HTR-8/SVneo (cell line): ENCODE measurements around the gene CSRP1.
"Not testable (repeated sequence)": the region's sequence is repeated elsewhere in the genome, so short reads cannot be mapped to it uniquely, and the experiment has no call there.

Experiments used
- DNase-seq: peaks from one replicate; pipeline ENCODE4 v3.0.0; 2011; ENCODE audit warnings: low spot score, mixed read lengths; ENCODE audit not compliant: insufficient read length
- FAIRE-seq: peaks from 2 replicates; lab custom pipeline; 2011; peaks lifted over from hg19 to GRCh38; lab: Jason Lieb, UNC

The CSRP1 gene

DNA sequence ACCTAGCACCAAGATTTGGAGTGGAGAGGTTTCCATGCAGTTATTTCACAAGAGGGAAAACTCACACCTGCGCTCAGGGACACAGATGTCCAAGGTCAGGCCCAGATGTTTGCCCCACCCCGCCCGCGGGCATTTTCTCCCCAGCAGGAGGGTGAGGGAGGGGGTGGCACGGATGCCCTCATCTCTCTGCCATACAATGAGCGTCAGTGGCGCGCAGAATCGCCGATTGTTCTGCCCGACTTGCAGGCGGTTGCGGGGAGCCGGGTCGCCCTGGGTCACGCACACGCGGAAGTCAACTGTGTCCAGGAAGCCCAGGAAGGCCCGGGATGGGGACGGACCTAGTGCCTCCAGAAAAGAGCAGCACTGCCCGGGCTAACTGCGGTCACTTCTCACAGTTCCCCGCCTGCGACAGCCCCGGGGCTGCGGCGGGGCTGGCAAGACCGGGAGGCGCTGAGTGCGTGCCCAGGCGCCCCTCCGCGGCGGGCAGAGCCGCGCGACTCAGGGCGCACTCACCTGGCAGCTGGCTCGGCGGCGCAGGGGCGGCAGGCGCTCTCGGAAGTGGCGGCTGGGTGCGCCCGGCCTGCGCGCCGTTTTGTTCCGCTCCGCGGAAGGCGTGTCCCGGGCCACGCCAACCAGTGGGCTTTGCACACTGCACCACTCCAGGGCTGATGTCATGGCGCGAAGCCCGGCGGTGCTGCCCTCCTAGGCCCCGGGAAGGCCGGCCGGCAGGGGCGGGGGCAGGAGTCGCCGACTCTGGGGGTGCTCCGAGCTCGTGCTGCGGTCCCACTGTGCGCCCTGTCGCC is at the start of gene CSRP1:
TSS of gene CSRP1 (minus strand) at position 567 of the 803 bp plus-strand sequence. CDS start 10,820 bp downstream, outside the sequence.
- DNase-seq, result peak; percentile 93

DNA sequence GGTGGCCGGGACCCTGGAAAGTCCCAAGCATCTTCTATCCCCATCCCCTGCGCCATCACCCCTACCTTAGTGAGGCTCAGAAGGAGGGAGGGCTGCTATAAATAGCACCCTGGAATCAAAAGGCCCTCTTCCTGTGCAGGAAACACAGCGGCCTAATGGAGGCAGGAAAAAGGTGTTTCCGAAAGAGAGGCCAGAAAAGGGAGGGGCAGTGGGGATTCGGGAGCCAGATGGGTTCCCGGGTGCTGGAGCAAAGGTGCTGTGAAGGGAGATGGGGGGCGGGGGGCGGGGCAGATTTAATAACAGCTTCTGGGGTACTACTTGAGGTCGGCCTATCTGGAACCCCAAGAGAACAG is 48.6 kb upstream of the CSRP1 start:
- DNase-seq (no peak), FAIRE-seq (no peak)

More for the DNA sequence above, at the start of gene CSRP1:
- peak; percentile 66 for FAIRE-seq

DNA sequence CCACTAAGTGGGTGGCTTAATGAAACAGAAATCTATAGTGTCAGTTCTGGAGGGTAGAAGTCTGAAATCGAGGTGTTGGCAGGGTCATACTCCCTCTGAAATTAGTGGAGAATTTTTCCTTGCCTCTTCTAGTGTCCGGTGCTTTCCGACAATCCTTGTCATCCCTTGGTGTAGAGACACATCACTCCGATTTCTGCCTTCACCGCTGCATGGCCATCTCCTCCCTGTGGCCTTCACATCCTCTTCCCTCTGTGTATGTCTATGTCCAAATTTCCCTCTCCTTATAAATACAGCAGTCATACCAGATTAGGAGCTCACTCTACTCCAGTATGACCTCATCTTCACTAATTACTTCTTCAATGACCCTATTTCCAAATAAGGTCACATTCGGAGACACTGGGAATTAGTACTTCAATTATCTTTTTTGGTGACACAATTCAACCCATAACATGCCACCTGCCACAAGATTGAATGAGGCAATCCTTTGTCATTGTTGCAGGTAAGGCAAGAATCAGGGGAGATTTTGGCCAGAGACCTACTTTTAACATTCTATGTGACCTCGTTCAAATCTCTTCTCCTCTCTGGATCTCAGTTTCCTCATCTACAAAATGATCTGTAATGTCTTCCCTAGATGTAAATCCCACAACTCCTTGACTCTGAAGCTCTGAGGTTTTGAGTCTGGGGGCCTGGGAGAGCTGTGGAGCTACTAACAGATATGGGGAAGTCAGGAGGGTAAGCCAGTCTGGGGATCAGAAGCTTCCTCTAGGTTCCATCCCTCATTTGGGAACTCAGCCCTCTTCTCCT is 48.1 kb upstream of the CSRP1 start:
- FAIRE-seq (no peak), DNase-seq (no peak)

DNA sequence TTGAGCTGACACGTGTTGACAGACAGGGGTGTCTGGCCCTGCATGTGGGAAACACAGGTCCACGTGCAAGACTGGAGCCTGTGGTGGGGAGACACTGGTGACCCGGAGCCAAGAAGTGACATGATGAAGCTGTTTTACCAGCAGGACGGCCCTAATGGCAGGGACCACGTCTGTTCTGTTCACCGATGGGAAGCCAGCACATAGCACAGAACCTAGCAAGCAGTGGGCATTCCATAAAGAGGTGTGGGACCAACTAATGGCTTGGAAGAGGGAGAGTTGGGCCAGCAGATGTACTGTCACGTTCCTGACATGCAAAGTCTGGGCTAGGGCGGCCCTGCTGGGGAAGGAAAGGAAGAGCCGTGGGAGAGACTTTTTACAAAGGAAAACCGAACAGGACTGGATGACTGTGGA is 47.3 kb upstream of the CSRP1 start:
- no peak for DNase-seq
- FAIRE-seq, result no peak

DNA sequence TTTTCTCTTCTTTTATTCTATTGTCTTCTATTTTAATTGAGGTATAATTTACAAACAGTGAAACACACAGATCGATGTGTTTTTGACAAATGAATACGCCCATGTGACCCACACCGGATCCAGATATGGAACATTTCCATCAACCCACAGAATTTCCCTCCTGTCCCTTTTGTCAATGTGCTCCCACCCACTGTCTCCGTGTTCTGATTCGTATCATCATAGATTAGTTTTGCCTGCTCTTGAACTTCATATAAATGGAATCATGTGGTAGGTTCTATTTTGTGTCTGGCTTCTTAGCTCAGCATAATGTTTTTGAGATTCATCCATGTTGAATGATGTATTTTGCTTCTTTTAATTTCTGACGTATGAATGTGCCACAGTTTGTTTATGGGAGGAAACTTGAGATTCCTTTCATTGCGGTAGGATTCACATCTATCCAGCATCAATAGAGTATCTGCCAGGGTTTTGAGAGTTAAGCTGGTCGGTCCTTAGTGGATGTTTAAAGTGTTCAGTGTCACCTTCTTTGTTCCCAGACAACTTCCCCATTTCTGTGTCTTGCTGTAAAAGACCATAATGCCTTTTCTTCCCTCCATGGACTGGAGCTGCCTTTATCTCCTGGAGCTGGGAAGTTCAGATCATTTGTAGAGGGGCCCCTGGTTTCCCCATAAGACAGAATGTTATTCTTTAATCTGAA is 46.7 kb upstream of the CSRP1 start:
- no peak for DNase-seq
- peak; percentile 68 for FAIRE-seq

DNA sequence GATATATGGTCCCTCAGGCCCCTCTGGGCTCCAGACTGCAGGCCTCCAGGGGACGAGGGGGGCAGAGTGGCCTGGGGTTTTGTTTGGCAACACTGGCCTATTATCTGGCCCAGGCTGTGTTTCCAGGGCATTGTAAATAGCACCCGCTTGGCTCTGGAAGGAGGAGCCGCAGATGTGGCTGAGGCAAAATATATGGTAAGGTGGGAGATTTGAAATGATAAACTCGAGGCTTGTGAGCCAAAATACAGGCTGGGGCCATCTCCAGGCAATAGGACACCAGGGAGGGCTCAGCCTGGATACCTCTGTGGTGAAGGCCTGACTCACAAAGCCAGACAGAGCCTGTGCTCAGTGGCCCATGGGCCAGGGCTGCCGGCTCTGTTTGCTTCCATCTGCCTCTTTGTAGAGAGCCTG is 46.0 kb upstream of the CSRP1 start:
- DNase-seq (no peak), FAIRE-seq (no peak)

DNA sequence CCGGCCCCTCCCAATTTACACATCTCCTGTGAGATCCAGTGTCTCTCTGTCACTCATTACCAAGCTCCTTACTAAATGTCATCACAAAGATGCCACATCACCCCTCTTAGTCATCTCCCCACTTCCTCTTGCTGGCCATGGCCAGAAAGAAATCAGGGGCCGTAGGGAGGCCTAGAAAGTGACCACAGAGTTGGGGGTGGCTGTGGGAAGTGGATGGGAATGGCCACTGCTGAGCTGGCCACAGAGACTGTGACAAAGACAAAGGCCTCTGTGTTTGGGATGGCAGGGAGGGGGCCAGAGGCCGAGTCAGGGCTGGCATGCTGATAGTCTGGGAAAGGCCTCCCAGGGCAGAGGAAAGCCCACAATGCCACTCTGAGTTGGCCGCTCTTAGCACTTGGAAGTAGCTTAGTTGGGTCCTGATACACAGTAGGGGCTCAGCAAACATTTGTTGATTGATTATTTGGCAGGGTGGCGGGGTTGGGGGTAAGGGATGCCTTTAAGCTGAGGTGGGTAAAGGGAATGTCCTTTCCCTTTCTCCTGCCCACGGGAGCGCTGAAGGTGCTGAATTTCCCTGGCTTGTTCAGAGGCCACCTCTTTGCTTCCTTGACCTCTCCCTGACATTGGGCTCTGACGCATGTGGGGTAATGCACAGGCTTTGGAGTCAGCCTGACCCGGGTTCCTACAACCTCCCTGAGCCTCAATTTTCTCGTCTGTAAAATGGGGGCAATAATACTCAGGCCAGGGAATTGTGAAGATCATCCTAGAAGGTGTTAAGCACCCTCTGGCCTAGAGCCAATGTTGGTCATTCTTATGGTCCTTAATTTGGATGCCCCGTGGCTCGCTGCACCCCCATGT is 45.2 kb upstream of the CSRP1 start:
- FAIRE-seq (peak; percentile 4), DNase-seq (no peak)

DNA sequence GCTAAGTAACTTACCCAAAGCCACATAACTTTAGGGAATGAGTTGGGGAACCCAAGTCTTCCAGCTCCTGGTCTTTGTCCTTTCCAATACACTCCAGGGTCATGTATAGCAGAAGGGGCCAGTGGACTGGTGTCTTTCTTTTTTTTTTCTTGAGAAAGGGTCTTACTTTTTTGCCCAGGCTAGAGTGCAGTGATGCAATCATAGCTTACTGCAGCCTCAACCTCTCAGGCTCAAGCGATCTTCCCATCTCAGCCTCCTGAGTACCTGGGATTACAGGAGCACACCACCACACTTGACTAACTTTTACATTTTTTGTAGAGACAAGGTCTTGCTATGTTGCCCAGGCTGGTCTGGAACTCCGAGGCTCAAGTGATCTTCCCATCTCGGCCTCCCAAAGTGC is 44.2 kb upstream of the CSRP1 start:
- no peak for FAIRE-seq
- DNase-seq, result no peak

DNA sequence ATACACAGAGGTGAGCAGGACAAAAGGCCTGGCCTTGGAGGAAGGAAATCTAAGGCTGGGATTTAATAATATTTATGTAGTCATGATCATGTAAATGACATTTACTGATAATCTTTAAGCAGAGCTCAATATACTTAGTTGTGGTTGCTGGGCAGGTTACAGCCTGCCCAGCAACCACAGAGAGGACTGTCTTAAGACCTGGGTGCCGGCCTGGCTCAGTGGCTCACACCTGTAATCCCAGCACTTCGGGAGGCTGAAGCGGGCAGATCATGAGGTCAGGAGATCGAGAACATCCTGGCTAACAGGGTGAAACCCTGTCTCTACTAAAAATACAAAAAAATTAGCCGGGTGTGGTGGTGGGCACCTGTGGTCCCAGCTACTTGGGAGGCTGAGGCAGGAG is 42.6 kb upstream of the CSRP1 start:
- FAIRE-seq, result not testable (repeated sequence)

DNA sequence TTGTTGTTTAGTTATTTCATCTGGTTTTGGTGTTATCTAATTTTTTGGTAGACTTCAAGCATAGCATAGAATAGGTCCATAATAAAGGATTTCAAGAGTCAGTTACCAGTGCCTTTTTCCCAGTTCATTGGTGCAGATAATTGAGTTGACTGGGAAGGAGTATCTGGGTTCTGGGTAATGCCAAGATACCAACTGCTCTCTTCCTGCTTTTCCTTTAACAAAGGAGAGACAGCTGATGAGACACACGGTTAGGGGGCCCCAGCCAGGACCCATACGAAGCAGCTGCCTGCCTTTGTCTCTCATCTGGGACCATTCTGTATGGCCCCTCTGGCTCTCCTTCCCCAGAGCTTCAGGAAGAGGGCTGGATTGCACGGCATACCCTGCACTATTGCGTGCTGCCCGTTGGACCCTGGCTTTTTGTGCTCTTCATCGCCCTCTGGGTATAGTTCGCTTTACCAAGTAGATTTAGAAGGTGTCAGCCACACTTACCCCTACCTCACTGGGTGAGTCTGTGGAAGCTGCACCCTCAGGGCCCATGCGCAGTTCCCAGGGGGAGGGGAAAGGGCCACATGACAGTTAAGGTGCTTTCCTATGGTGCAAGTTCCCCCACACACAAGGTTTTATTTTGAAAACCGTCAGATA is 39.0 kb upstream of the CSRP1 start:
- DNase-seq, result no peak
- no peak for FAIRE-seq

More for the DNA sequence above, 42.6 kb upstream of the CSRP1 start:
- DNase-seq, result not testable (repeated sequence)

DNA sequence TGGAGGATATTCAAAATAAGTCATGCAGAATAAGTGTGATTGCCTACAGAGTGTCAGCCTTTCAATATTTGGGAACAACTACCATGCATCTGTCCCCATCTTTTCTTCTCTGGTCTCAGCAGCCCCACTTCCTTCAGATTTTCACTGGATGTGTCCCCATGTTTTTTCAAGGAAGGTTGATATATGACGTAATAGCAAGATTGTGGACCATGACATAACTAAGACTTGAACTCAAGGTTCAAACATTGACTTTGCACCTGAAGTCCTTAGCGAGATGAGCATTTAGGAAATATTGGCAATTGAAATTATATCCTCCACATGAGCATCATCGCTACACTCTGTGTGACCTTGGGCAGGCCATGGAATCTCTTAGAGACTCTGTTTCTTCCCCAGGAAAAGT is 37.8 kb upstream of the CSRP1 start:
- DNase-seq, result no peak
- no peak for FAIRE-seq

DNA sequence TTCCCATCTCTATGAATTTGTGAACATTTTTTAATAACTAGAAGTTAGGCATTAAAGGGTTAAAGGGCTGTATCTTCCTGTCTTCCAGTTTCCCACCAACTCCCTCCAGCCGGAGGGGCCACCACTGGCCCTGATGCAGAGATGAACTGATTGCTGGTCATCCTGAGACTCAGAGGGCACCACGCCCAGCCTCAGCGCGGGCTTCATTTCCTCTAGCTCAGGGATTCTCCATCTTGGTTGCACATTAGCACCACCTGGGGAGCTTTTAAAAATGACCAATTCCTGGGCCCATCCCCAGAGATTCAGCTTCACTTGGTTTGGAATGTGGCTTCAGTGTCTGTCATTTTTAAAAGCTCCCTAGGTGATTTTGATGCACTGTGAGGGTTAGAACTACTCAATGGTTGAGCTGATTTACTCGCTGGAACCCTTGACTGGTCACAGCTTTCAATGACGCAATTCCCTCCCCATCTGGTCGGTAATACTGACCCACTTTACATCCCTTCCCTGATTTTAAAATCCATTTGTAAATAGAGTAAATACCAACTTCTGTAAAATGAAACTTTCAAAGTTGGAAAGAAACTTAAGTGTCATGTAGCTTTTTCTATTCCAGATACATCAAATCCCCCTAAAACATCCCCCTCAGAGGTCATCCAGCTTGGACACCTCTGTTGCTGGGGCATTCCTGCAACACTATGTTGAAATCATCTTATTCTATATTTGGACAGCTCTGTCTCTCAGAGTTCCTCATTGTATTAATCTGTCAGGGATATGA is 37.1 kb upstream of the CSRP1 start:
- DNase-seq (no peak), FAIRE-seq (no peak)

DNA sequence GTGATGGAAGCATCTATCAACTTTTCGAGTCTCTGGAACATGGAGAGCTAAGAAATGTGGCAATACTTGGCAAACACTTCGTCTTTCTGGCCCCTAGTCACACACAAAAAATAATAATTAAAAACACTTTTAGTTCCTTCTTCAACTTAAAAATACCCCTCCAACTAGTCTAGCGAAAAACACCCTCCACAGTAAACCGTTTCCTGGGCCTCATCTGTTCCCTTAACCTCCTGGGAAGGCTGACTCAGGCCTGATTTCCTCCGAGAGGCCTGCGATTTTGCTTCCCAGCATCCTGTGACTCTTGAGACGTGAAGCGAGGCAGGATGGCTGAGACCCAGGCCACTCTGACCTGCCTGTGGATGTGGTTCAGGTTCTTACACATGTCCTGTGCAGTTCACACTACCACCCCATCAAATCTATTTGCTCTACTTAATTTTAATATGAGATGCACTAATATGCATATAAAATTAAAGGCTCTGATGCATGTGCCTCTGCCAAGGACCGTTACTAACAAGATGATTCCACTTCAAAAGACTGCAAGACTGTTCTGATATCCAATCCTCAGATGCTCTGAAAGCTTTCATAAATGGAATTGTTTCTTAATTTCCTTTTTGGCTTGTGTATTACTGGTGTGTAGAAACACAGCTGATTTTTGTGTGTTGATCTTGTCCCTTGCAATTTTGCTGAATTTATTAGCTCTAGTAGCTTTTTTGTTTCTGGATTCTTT is 35.5 kb upstream of the CSRP1 start:
- DNase-seq (no peak), FAIRE-seq (no peak)

DNA sequence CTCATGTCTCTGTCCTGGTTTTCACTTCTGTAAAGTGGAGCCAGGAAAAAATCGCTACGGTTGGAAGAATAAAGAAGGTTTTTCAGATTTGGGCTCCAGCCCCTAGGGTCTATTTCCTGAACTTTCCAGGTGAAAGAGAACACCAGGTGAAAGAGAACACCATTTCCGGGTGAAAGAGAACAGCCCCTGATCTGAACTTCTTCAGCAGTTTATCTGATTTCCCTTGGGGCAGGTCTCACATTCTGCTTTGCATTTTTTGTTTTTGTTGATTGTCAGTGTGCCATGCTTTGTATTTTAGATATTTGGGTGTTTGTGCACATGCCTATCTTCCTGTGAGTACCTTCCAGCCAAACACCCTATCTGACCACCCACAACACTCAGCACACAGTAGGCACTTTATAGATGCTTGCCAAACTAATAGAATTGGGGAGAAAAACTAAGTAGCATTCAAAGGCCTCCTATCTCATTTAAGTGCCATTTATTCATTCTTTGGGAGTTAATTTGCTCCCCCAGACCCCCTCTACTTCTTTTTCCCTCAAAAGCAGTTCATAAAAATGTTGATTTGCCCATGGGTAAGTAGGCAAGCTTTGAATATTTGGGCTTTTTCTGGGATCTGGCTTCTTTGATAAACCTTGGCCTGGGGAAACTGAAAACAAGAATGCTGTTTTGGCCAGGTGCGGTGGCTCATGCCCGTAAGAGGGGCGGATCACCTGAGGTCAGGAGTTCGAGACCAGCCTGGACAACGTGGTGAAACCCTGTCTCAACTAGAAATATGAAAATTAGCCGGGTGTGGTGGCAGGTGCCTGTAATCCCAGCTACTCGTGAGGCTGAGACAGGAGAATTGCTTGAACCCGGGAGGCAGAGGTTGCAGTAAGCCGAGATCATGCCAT is 34.2 kb upstream of the CSRP1 start:
- no peak for DNase-seq
- FAIRE-seq, result no peak

DNA sequence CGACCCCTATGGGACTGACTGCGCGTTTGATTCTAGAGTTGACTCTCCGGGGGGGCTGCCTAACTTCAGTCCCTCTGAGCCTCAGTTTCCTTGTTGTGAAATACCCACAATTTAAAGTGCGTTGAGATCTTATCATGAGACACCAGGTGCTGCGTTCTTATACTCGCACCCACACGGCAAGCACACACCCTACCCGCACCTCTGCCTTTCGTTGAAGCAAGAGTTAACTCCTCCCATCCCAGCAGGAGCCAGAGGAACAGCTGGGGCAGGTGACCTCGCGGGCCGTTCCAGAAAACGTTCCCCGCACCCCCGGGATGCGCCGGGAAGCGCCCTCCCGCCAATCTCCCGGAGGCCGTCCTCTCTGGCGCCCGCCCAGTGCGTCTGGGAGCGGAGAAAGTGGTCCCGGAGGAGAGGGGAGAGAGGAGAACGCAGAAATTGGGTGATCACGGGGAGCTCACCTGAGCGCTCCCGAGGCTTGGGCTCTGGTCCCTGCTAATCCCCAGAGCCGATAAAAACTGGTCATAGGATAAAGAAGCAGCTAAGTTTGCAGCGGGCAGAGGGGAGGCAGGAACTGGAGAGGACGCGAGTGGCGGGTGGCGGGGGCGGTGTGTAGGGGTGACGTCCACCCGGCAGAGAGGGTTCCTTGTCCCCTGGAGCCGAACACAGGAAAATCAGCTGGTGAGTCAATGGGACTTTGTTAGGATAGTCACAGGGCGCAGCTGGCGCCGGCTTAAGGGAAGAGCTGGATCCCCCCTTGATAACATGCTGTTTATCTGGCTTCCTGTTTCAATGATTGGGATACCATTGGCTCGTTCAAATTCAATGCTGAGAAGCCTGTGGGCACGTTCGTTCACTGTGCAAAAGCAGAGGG is 32.9 kb upstream of the CSRP1 start:
- DNase-seq, result no peak
- FAIRE-seq, result no peak
